ENCODE data around the gene YY1.

DNA sequence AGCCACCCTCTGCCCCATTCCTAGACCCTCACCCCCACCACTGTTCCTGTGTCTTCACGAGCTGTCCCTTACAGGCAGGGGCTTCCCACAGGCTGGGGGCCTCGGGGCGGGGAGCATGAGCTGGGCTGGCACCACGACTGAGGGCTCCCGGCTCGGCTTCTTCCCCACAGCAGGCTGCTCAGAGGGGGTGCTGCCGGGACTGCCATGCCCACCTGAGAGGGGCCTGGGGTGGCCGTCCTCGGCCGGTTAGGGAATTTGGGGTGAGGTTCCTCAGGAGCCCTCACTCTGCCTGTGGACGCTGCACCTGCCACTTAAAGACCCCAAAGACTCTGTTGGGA is 91.0 kb downstream of the YY1 start:
- TF ChIP-seq, protein P1, sequence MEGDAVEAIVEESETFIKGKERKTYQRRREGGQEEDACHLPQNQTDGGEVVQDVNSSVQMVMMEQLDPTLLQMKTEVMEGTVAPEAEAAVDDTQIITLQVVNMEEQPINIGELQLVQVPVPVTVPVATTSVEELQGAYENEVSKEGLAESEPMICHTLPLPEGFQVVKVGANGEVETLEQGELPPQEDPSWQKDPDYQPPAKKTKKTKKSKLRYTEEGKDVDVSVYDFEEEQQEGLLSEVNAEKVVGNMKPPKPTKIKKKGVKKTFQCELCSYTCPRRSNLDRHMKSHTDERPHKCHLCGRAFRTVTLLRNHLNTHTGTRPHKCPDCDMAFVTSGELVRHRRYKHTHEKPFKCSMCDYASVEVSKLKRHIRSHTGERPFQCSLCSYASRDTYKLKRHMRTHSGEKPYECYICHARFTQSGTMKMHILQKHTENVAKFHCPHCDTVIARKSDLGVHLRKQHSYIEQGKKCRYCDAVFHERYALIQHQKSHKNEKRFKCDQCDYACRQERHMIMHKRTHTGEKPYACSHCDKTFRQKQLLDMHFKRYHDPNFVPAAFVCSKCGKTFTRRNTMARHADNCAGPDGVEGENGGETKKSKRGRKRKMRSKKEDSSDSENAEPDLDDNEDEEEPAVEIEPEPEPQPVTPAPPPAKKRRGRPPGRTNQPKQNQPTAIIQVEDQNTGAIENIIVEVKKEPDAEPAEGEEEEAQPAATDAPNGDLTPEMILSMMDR (conservative IDR thresholded peaks at IDR 0.05 in 1 of 2, IDR thresholded peaks at IDR 0.05 in 1 of 2; ENCODE audit: extremely low read depth in 1 of 2, insufficient read depth in 1 of 2, low read depth in 1 of 2, low read length in 2 of 2), result no peak
- TF ChIP-seq EZH2 (IDR thresholded peaks at IDR 0.05; ENCODE audit: borderline replicate concordance, low read length), result no peak

Measured in mammary epithelial cell (primary cell).